ENCODE results near the gene KIF15. TPM values are rescaled to one million over a fixed set of nuclear protein-coding genes. Genes with fewer than 3 reads are reported as not detected.
A peak's percentile ranks its signal among the peaks of the same experiment; 100 is the strongest.

The KIF15 gene
- total RNA-seq, 1 experiment from 2014 or later = 23.7 TPM

GRCh38 chr3:44880284-44880683 is 118.7 kb downstream of the KIF15 start:
- Mint-ChIP-seq H3K36me3 (no peaks in the 10 kb centered on the region), H3K27me3 (ENCODE audit: low read depth) (no peaks in the 10 kb centered on the region), H3K4me3 (no peak overlapping the region), H3K27ac (no peak overlapping the region), H3K4me1 (peaks cover 7% of the 10 kb centered on the region; the same call in 1 of the 2 replicates), H3K9me3 (peaks cover 14% of the 10 kb centered on the region; the same call in 1 of the 2 replicates)
- DNase-seq (ENCODE audit: low spot score) (no peak), ATAC-seq (no peak)
- CTCF ChIA-PET = no interaction called here
- POLR2A ChIA-PET = no interaction called here
- TF ChIP-seq ZNF317 (CRISPR knock-in tag; IDR thresholded peaks at IDR 0.05; ENCODE audit: borderline replicate concordance, low read depth) (no peak), TP53 (CRISPR knock-in tag; IDR thresholded peaks at IDR 0.05) (no peak), JUN (CRISPR knock-in tag; IDR thresholded peaks at IDR 0.05) (no peak)

- ATAC-seq (peak; percentile 55; the same call in 1 of the 2 replicates), DNase-seq (ENCODE audit: low spot score) (no peak)
- Mint-ChIP-seq H3K27ac (no peak overlapping the region), H3K4me3 (no peak overlapping the region), H3K36me3 (no peaks in the 10 kb centered on the region), H3K27me3 (ENCODE audit: low read depth) (no peaks in the 10 kb centered on the region; the same call in 1 of the 2 replicates), H3K9me3 (peaks cover 14% of the 10 kb centered on the region; the same call in 1 of the 2 replicates), H3K4me1 (peaks cover 26% of the 10 kb centered on the region)
- no peak for TF ChIP-seq GTF2I (CRISPR knock-in tag; conservative IDR thresholded peaks at IDR 0.05)
- no peak for TF ChIP-seq ETV6 (CRISPR knock-in tag; IDR thresholded peaks at IDR 0.05)
- TF ChIP-seq ZNF121 (CRISPR knock-in tag; IDR thresholded peaks at IDR 0.05) = no peak
- no peak for TF ChIP-seq ARID4B (CRISPR knock-in tag; IDR thresholded peaks at IDR 0.05; ENCODE audit: borderline replicate concordance)
- TF ChIP-seq NR3C1 (CRISPR knock-in tag; conservative IDR thresholded peaks at IDR 0.05; ENCODE audit: low read depth) = no peak
- TF ChIP-seq CBFB (CRISPR knock-in tag; IDR thresholded peaks at IDR 0.05; ENCODE audit: low read depth) = no peak
- TF ChIP-seq NR2C2 (CRISPR knock-in tag; IDR thresholded peaks at IDR 0.05) = no peak
- ChIA-PET CTCF (no interaction called here), POLR2A (no interaction called here)
These were observed 121.8 kb downstream of the KIF15 start for GRCh38 chr3:44883213-44883955.

GRCh38 chr3:44883999-44884431 is 122.4 kb downstream of the KIF15 start:
- Mint-ChIP-seq H3K27me3 (ENCODE audit: low read depth) (no peaks in the 10 kb centered on the region; the same call in 1 of the 2 replicates), H3K36me3 (no peaks in the 10 kb centered on the region), H3K27ac (no peak overlapping the region), H3K4me1 (peaks cover 30% of the 10 kb centered on the region), H3K4me3 (no peak overlapping the region), H3K9me3 (peaks cover 14% of the 10 kb centered on the region; the same call in 1 of the 2 replicates)
- DNase-seq (ENCODE audit: low spot score) (no peak), ATAC-seq (no peak)
- ChIA-PET POLR2A (no interaction called here), CTCF (no interaction called here)
- TF ChIP-seq ZNF232 (CRISPR knock-in tag; IDR thresholded peaks at IDR 0.05) (no peak), ZNF219 (CRISPR knock-in tag; IDR thresholded peaks at IDR 0.05; ENCODE audit: borderline replicate concordance) (no peak), HMGXB4 (CRISPR knock-in tag; IDR thresholded peaks at IDR 0.05) (no peak), GTF2I (CRISPR knock-in tag; conservative IDR thresholded peaks at IDR 0.05) (no peak), SP1 (CRISPR knock-in tag; conservative IDR thresholded peaks at IDR 0.05) (no peak), ZNF263 (CRISPR knock-in tag; IDR thresholded peaks at IDR 0.05; ENCODE audit: low read depth) (no peak), ATF6 (CRISPR knock-in tag; IDR thresholded peaks at IDR 0.05) (no peak), ZNF512 (CRISPR knock-in tag; IDR thresholded peaks at IDR 0.05; ENCODE audit: borderline replicate concordance) (no peak), OVOL2 (CRISPR knock-in tag; IDR thresholded peaks at IDR 0.05; ENCODE audit: borderline replicate concordance) (no peak), ZNF138 (CRISPR knock-in tag; conservative IDR thresholded peaks at IDR 0.05) (no peak), RORB (CRISPR knock-in tag; IDR thresholded peaks at IDR 0.05) (no peak), USF1 (CRISPR knock-in tag; IDR thresholded peaks at IDR 0.05) (no peak), TEAD1 (CRISPR knock-in tag; IDR thresholded peaks at IDR 0.05) (no peak)

All from WTC11 (cell line).